Activated T-cell treated with anti-CD3 and anti-CD28 coated beads, Interleukin-2, amount 50 U/mL, for 72 hours (primary cell): ENCODE measurements around the gene TXNL4A. TPM values are rescaled to one million over a fixed set of nuclear protein-coding genes. Genes with fewer than 3 reads are reported as not detected.
A peak's percentile ranks its signal among the peaks of the same experiment; 100 is the strongest.

ENCODE experiments used
- ATAC-seq, 2 donors: fragments of 150-1000 bp; cut with Tn5 transposase; replicated peaks in 1 of 2; 2 replicates each; pipeline ENCODE4 v1.10.0; 2021; ENCODE audit warnings: moderate library complexity in 2 of 2, mild to moderate bottlenecking in 1 of 2
- DNase-seq, 2 donors: peaks; one replicate each; pipeline ENCODE4 v3.0.0; 2021 to 2022; ENCODE audit warnings: mixed read lengths in 1 of 2
- H3K27ac Mint-ChIP-seq: one replicate; pipeline ENCODE4 v1.8.0; 2022; ENCODE audit warnings: mild to moderate bottlenecking, moderate library complexity, mixed read lengths
- H3K27me3 Mint-ChIP-seq: one replicate; pipeline ENCODE4 v1.8.0; 2022; ENCODE audit warnings: low read depth, mixed read lengths
- H3K36me3 Mint-ChIP-seq, 2 donors: one replicate each; pipeline ENCODE4 v1.8.0; 2022; ENCODE audit warnings: mixed read lengths in 2 of 2, mild to moderate bottlenecking in 1 of 2; ENCODE audit not compliant: insufficient read depth in 2 of 2
- H3K4me1 Mint-ChIP-seq: one replicate; pipeline ENCODE4 v1.8.0; 2022; ENCODE audit warnings: low read depth, mixed read lengths
- H3K4me3 Mint-ChIP-seq, 2 donors: one replicate each; pipeline ENCODE4 v1.8.0; 2022; ENCODE audit warnings: mild to moderate bottlenecking in 2 of 2, mixed read lengths in 2 of 2, moderate library complexity in 2 of 2
- H3K9me3 Mint-ChIP-seq, 2 donors: one replicate each; pipeline ENCODE4 v1.8.0; 2022; ENCODE audit warnings: mixed read lengths in 2 of 2
- total RNA-seq, 2 donors: library from RNA; stranded (reverse); gene quantifications; one replicate each; pipeline ENCODE4 v1.2.3, GENCODE V29; 2022

The TXNL4A gene
- total RNA-seq, 2 donors from 2014 or later, result 92.9 to 105 TPM

DNA sequence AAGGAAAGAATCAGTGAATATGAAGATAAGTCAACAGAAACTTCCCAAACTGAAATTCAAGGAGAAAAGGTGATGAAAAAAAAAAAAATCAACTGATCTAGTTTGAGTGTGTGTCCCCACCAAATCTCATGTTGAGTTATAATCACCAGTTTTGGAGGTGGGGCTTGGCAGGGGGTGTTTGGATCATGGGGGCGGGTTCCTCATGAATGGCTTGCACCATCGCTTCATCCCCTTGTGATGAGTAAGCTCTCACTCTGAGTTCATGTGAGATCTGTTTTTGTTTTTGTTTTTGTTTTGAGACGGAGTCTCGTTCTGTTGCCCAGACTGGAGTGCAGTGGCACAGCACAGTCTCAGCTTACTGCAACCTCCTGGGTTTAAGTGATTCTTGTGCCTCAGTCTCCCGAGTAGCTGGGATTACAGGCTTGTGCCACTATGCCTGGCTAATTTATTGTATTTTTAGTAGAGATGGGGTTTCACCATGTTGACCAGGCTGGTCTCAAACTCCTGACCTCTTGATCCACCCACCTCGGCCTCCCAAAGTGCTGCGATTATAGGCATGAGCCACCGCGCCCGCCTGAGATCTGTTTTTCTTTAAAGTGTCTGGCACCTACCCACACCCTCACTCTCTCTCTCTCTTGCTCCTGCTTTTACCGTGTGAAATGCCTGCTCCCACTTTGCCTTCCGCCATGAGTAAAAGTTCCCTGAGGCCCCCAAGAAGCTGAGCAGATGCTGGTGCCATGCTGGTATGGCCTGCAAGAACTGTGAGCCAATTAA lies 32.9 kb downstream of the TXNL4A start:
- ATAC-seq (peak; percentile 11 to 42), DNase-seq (peak; percentile 54 to 55)
- Mint-ChIP-seq H3K4me1 (peaks cover 31% of the 10 kb centered on the region), H3K27ac (peak overlapping the region; percentile 35), H3K4me3 (peak overlapping the region in 1 of 2 donors; percentile 56), H3K36me3 (no peaks in the 10 kb centered on the region), H3K9me3 (no peaks in the 10 kb centered on the region), H3K27me3 (no peaks in the 10 kb centered on the region)

DNA sequence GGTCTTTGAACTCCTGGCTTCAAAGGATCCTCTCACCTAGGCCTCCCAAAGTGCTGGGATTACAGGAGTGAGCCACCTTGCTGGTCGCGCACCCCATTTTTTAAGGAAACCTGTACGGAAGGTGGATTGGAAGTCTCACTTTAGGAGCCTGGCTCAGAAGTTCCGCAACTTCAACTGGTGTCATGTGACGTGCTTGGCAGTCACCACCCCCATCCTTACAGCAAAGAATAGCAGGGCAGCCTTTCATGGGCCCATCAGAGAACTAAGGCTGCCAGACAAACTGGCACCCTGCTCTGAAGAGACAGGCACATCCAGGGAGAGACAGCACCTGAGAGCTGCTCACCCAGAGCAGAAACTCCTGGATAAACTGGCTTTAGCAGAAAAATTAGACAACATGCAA lies 33.6 kb downstream of the TXNL4A start:
- H3K36me3 Mint-ChIP-seq, result peaks cover 0 to 1% of the 10 kb centered on the region in 2 donors
- H3K9me3 Mint-ChIP-seq, result no peaks in the 10 kb centered on the region
- no peak overlapping the region for H3K27ac Mint-ChIP-seq
- H3K4me3 Mint-ChIP-seq, result peak overlapping the region in 1 of 2 donors; percentile 56
- DNase-seq, result no peak
- H3K27me3 Mint-ChIP-seq, result no peaks in the 10 kb centered on the region
- H3K4me1 Mint-ChIP-seq, result peaks cover 31% of the 10 kb centered on the region
- no peak for ATAC-seq

DNA sequence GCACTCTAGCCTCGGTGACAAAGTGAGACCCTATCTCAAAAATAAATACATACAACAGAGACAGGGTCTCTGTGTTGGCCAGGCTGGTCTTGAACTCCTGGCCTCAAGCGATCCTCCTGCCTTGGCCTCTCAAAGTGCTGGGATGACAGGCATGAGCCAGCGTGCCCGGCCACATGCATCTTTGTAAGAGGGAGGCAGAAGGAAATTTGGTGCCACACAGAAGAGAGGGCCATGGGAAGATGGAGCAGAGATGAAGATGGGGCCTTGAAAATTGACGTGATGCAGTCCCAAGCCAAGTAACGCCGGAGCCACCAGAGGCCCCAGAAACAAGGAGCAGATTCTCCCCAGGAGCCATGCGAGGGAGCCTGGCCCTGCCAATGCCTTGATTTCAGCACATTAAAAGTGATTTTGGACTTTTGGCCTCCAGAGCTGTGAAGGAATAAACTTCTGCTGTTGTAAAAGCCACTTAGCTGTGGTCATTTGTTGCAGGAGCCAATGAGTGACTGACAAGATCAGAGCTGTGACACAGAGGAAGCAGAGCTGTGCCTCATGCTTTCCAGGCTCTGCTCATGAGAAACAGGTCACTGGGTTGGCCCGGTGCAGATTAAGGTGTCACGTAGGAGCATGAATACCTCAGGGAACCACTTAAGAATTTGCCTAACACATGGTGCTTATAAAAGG lies 34.3 kb downstream of the TXNL4A start:
- peak in 1 of 2 donors; percentile 46 for ATAC-seq
- Mint-ChIP-seq H3K9me3 (no peaks in the 10 kb centered on the region), H3K4me3 (no peak overlapping the region), H3K4me1 (peaks cover 34% of the 10 kb centered on the region), H3K27ac (no peak overlapping the region), H3K36me3 (peaks cover 0 to 1% of the 10 kb centered on the region in 2 donors), H3K27me3 (no peaks in the 10 kb centered on the region)
- peak; percentile 41 to 44 for DNase-seq

DNA sequence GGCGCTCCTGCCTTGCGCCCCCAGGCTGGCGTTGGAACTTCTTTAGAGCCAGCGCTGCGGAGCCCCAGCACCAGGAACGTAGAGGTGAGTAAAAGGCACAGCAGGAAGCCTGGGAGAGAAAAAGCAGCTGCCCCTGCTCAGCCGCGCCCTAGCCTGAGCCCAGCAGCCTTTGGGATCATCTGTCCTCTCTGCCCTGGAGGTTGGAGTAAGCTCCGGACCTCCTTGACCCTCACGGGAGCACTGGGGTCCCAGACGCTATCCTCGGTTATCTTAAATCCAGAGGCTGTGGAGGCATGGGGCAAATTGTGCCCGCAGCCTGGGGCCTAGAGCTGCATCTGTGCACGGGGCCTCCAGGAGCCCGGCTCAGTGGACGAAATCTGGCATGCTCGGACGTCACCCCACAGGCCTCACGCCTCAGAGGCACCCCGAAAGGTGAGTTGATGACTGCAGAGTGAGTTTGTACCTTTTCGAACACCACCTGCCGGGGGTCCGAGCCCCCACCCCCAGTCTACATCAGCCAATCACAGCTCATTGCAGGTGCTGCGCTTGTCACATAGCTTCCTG lies 35.3 kb downstream of the TXNL4A start:
- H3K4me3 Mint-ChIP-seq, result peak overlapping the region in 1 of 2 donors; percentile 59
- no peaks in the 10 kb centered on the region for H3K27me3 Mint-ChIP-seq
- no peak overlapping the region for H3K27ac Mint-ChIP-seq
- no peaks in the 10 kb centered on the region for H3K9me3 Mint-ChIP-seq
- H3K36me3 Mint-ChIP-seq, result peaks cover 3% of the 10 kb centered on the region in 2 donors
- ATAC-seq (no peak), DNase-seq (no peak)
- H3K4me1 Mint-ChIP-seq, result peaks cover 42% of the 10 kb centered on the region

DNA sequence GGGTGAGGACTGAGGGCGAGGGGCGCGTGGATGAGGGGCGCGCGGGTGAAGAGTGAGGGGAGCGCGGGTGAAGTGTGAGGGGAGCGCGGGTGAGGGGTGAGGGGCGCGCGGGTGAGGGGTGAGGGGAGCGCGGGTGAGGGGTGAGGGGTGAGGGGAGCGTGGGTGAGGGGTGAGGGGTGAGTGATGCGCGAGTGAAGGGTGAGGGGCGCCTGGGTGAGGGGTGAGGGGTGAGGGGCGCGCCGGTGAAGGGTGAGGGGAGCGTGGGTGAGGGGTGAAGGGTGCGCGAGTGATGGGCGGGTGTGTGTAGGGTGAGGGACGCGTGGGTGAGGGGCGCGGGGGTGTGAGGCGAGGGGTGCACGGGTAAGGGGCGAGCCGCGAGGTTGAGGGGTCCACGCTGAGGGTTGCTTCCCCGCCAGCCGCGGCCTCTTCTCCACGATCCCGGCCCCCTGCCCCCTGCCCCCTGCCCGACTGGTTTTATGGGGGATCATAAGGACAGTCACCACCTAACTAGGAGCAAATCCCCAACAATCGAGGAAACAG lies 35.8 kb downstream of the TXNL4A start:
- no peaks in the 10 kb centered on the region for H3K27me3 Mint-ChIP-seq
- peaks cover 3% of the 10 kb centered on the region in 2 donors for H3K36me3 Mint-ChIP-seq
- DNase-seq (no peak), ATAC-seq (no peak)
- no peaks in the 10 kb centered on the region for H3K9me3 Mint-ChIP-seq
- peaks cover 42% of the 10 kb centered on the region for H3K4me1 Mint-ChIP-seq
- H3K27ac Mint-ChIP-seq, result no peak overlapping the region
- peak overlapping the region; percentile 44 to 53 for H3K4me3 Mint-ChIP-seq

DNA sequence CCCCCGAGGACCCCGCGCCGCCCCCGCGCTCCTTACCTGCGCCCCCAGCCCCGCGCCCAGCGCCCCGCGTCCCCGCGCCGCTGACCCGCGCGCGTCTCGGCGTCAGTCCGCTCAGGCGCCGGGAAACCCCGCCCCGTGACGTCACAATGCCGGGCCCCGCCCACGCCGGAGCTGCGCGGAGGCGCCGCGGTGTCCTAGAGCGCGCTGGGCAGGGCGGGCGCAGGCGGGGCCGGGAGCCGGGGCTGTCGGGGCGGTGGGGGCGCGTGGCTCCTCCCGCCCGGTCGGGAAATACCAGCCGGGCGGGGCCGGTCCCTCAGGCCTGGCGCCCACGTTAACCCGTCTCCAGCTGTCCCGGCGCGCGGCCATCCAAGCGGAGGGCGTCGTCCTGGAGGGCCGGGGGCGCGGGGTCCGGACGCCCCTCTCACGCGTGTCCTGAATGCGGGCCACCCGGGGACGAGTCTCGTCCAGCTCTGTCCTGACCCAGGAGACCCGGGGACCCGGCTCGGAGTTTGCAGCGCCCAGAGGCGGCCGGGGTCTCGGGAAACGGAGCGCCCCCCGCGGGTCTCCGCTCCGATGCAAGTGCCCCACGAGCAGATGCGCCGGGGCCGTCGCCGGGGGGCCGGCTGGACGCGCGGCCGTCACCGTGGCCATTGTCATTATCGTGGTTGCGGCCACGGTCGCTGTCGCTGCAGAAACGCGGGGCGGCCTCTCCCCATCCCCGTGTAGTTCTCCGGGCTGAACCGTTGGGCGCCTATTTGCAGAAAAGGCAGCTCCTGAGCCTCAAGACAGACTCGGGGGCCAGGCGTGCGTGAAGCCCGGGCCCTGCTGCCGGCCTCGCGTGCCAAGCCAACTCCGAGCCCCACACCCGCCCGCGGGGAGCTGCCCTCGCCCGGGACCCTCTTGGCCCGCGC lies 36.6 kb downstream of the TXNL4A start, which contains the start of gene SLC66A2:
TSS of gene SLC66A2 (minus strand) at position 109 of the 911 bp plus-strand sequence. CDS start 727 bp downstream, outside the sequence.
- ATAC-seq, result peak; percentile 85 to 87
- Mint-ChIP-seq H3K4me3 (peak within 1 kb of the TSS; percentile 87 to 94), H3K27me3 (no peaks in the 10 kb centered on the region), H3K4me1 (peaks cover 47% of the 10 kb centered on the region), H3K36me3 (peaks cover 3% of the 10 kb centered on the region in 2 donors), H3K27ac (peak within 1 kb of the TSS; percentile 65), H3K9me3 (no peaks in the 10 kb centered on the region)
- peak; percentile 94 to 98 for DNase-seq

DNA sequence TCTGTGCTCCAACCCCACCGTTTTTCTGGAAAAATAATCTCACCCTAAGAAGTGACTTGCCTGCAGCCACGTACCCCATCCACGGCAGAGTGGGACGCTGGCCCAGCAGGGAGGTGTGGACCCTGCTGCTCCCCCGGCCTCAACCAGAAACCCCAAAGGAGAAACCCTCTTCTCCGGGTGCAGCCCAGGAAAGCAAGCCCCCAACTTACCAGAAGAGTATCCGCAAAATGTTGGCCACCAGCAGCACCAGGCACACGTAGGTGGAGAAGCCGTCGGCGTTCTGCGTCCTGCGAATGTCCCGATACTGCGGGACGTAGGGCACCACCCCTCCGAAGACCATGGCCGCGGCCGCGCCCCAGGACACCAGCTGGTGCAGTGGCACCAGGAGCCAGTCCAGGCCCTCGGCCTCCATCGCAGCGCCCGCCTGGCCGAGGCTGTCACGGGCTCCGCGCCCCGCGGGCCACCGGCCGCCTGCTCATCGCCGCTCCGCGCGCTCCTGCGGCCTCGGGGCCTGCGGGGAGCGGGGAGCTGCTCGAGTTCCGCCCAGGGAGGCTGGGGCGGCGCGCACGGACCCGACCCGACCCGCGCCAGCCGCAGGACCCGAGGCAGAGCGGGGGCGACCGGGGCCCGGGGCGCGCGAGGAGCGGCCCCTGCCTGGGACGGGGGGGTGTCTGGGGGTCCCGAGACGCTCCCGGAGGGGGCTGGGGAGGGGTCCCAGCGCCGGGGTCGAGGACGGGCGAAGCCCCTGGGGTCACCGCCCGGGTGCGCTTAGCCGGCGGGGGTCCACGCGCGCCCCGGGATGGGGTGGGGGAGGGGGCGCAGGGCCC lies 37.6 kb downstream of the TXNL4A start:
- Mint-ChIP-seq H3K36me3 (peaks cover 3% of the 10 kb centered on the region in 2 donors), H3K4me1 (peaks cover 57% of the 10 kb centered on the region), H3K27me3 (no peaks in the 10 kb centered on the region), H3K27ac (peak overlapping the region; percentile 65), H3K9me3 (no peaks in the 10 kb centered on the region), H3K4me3 (peak overlapping the region; percentile 87 to 94)
- DNase-seq, result peak in 1 of 2 donors; percentile 60
- peak; percentile 38 to 39 for ATAC-seq

DNA sequence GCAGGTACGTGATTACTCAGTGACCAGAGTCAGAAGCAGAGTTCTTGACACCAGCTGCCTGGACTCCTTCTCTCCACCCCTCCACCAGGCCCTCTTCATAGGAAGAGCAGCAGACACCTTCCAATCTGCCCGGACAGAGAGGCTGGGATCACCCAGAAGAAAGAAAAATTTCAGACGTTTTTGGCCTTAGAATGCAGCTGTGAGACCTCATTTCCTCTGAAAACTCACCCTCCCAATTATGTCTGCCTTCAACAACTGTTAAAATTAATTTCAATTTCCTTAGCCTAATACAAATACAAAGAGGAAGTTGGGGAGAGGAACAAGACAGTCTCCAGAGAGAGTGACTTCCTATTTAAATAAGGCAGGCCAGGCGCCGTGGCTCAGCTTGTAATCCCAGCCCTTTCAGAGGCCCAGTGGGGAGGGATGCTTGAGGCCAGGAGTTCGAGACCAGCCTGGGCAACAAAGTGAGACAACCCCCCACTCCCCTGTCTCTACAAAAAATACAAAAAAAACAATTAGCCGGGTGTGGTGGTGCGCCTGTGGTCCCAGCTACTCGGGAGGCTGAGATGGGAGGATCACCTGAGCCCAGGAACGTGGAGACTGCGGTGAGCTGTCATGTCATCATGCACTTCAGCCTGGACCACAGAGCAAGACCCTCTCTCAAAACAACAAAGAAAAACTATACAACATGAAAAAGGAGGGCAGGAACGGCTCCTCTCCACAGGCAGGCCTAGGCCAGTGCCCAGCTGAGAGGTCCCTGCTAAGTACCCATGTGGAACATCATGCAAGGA lies 38.5 kb downstream of the TXNL4A start:
- Mint-ChIP-seq H3K9me3 (no peaks in the 10 kb centered on the region), H3K4me1 (peaks cover 57% of the 10 kb centered on the region), H3K4me3 (peak overlapping the region; percentile 87 to 94), H3K27ac (peak overlapping the region; percentile 80), H3K27me3 (no peaks in the 10 kb centered on the region), H3K36me3 (peaks cover 3% of the 10 kb centered on the region in 2 donors)
- ATAC-seq, result no peak
- DNase-seq, result no peak

DNA sequence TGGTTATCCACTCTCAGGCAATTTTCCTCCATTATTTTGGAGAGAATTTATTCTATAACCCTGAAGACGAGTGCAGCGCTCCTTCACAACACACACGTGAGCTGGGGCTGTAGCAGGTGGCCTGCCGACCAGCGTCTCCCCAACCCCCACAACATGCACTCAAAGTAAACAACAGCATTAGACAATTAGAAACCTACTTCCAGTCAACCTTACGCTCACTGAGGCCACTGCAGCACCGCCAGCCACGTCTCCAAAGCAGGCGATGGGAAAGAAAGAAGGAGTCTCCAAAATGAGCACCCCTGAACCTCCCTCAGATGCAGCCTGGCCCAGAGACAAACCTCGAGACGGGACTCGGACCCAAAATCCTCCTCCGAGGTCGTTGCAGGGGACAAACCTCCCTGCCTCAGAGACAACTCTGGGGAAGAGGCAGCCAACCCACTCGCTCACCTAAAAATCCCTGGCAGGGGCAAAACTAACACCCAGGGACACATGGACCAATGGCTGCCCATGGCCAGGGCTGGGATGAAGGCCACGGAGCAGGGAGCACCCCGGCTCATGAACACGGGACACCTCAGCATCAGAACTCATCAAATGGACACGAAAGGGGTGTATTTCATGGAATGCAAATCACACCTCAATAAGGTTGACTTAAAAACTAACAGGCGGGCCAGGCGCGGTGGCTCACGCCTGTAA lies 39.5 kb downstream of the TXNL4A start:
- peaks cover 3% of the 10 kb centered on the region in 2 donors for H3K36me3 Mint-ChIP-seq
- no peaks in the 10 kb centered on the region for H3K9me3 Mint-ChIP-seq
- H3K27ac Mint-ChIP-seq, result no peak overlapping the region
- peak overlapping the region; percentile 87 to 94 for H3K4me3 Mint-ChIP-seq
- DNase-seq (no peak), ATAC-seq (no peak)
- no peaks in the 10 kb centered on the region for H3K27me3 Mint-ChIP-seq
- H3K4me1 Mint-ChIP-seq, result peaks cover 57% of the 10 kb centered on the region

DNA sequence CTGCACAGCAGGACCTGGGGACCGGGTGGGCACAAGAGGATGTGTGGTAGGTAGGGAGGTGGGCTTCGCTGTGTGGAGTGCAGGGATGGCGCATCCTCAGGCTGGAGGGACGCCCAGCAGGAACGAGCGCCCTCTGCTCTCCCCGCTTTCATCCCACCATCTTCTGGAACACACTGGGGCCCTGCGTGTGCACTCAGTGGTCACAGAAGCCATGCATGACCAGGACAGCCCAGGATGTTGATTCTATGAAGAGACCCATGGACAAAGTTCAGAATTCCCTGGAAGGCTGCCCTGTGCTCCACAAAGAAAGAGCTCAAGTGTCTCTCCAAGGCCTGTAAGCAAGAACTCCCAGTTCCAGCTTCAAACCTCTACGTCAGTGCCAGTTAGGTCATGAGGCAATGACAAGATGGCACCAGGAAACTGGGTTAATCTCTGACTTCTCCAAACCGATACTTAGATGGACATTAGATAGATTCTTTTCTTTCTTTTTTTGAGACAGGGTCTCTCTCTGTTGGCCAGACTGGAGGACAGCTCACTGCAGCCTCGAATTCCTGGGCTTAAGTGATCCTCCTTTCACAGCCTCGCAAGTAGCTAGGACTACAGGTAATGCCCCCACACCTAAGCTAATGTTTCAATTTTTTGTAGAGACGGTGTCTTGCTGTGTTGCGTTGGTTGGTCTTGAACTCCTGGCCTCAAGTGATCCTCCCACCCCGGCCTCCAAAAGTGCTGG lies 40.3 kb downstream of the TXNL4A start:
- Mint-ChIP-seq H3K4me1 (peaks cover 55% of the 10 kb centered on the region), H3K4me3 (no peak overlapping the region), H3K9me3 (no peaks in the 10 kb centered on the region), H3K36me3 (peaks cover 3% of the 10 kb centered on the region in 2 donors), H3K27me3 (no peaks in the 10 kb centered on the region), H3K27ac (no peak overlapping the region)
- ATAC-seq, result no peak
- DNase-seq, result no peak
